GM04503 (cell line): ENCODE data around the gene PNKD.
"Not testable (repeated sequence)": the region's sequence is repeated elsewhere in the genome, so short reads cannot be mapped to it uniquely, and the experiment has no call there.

ENCODE experiments used
- DNase-seq: peaks from one replicate; pipeline ENCODE4 v3.0.0-alpha.2; 2012; ENCODE audit warnings: low read depth

The PNKD gene

DNA sequence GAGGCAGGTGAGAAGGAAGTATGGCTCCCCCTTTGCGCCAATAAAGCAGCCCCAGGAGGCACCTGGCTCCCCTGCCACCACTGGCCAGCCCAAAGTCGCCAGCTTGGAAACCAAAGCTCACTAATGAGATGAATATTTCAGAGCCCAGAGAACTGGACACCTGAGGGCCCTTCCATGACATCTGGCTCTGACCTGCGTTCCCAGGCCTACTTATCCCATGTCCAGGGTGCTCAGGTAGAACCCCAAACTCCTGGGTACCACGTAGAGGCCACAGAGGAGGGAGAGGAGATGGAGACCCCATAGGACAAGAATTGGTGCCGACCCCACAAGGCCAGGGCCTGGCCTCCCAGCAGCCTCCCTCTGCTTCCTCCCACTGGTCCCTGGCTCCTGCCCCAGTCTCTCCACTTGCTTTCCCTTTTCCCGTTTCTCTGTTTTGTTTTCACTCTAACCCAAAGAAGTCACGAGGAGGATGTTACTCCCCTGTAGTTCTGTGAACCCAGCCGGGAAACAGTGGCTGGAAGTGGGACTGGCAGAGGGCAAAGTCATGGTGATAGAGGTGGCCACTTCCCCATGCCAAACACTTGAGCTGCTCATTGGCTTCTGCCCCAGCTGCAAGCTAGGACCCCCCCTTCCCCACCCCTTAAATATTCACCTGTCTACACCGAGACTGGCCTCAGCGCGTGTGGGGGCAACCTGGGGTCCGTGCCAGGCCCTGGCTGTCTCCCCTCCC is 21.2 kb downstream of the PNKD start:
- DNase-seq: no peak

DNA sequence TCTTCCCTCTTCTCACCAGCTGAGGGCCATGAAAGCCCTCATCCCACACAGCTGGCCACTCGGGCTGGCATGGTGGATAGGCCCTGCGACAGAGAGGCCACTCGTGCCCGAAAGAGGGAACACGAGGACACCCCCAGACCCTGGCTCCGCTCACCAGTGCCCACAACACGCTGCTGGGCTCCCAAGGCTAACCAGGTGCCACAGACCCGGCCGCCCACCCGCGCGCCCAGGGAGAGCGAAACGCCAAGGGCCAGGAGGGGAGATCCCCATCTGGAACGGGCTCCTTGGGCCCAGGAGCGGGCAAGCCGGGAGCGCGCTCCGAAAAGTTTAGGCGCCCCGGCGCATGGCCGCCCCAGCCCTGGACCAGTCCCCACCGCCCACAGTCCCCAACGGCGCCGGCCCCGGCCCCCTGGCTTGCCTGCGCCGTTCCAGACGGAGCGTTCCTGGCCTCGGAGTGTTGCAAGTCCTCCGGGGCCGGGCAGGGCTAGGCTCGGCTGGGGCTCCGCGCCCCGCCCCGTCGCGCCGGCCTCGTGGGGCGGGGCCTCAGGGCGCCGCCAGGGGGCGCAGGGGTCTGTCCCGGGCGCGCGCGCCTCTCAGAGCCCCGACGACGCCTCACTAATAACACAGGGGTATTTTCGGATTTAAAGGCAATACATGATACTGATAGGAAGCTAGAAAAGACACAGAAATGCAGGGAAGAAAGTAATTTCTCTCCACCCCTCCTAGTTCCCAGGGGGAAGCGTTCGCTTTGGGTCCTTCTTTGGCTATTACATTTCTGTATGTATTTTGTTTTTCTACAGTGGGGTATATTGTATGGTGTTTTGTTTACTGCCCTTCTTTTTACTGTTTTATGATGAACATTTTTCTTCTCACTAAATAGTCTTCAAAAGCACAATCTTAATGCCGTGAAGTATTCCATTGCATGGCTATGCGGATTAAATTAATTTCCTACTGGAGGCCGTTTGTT is 22.0 kb downstream of the PNKD start, which contains the start of gene TMBIM1:
TSS of gene TMBIM1 (minus strand) at position 456 of the 967 bp plus-strand sequence. CDS start 10,362 bp downstream, outside the sequence.
- DNase-seq: no peak

DNA sequence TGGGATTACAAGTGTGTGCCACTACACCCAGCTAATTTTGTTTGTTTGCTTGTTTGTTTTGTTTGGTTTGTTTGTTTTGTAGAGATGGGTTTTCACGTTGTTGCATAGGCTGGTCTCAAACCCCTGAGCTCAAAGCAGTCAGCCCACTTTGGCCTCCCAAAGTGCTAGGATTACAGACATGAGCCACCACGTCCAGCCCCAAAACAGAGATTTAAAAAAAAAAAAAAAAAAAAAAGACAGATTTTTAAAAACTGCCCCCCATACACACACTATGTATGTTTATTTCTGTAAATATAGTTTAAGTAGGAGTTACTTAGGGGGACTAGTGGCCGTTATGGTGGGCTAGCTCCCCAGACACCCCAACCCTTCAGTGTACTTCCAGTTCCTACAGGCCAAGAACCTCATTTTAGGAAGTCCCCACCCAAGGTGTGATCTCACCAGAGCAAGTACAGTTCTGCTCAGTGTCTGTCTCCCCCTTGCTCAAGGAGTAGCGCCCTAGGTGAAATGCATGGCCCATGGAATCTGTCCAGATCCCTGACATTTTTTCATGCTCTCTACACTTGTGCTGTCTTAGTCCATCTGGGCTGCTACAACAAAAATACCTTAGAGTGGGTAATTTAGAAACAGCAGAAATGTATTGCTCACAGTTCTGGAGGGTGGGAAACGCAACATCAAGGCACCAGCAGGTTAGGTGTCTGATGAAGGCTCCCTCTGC is 23.6 kb downstream of the PNKD start:
- DNase-seq: no peak

DNA sequence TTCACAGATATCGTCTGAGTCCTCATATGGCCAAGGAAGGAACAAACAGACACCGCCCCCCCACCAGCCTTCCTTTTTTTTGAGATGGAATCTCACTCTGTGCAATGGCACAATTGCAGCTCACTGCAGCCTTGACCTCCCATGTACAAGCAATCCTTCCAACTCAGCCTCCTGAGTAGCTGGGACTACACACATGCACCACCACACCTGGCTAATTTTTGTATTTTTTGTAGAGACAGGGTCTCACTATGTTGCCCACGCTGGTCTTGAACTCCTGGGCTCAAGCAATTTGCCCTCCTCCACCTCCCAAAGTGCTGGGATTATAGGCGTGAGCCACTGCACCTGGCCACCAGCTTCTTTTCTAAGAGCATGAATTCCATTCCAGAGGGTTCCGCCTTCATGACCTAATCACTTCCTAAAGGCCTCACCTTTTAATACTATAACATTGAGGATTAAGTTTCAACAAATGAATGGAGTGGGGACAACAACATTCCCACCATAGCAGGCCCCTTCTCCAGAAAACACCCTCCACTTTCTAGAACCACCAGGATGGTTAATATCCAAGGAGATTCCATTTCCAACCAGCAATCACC is 24.2 kb downstream of the PNKD start:
- no peak for DNase-seq

DNA sequence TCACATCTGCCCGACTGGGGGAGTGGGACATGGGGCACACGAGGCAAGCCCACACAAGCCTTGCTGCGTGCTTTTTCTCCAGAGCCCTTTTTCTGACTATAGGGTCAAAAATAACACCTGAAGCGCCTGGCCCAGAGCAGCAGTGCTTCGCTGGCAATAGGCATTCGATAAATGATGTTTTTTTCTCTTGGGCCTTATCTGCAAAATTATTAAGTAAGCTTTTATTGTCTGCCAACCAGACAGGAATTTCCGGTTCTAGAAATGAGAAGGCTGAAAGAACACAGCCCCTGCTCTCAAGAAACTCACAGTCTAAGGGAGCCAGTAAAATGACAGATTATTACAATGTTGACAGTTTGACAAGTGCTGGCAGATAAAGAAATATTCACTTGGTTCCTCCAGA is 24.7 kb downstream of the PNKD start:
- DNase-seq: no peak

DNA sequence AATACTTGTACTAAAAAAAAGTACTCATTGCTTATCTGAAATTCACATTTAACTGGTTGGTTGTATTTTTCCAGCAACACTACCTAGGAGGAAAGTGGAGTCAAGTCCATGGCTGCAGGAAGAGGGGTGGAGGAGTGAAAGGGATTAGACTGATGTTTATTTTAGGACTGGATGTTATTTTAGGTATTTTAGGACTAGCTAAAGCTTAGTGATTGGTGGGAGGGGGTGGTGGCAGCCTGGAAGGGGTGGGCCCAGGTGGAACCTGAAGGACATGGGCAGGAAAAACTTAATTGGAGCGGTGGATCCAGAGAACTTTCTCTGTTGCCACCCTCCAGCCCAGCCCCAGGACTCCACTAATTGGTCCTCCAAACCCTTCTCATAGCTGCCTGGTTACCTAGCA is 25.9 kb downstream of the PNKD start:
- DNase-seq: no peak

DNA sequence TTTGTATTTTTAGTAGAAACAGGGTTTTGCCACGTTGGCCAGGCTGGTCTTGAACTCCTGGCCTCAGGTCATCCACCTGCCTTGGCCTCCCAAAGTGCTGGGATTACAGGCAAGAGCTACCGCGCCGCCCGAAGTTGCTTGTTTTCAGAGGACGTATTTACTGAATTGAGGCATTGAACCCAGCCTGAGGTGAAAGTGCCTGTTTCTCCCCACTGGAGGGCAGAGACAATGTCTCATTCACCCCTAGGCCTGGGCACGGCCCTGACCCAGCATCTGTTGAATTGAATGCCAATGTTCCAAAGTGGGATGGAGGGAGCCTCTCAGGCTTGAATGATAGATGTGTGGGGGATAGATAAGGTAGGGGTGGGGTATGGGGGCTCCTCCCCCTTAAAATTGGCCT is 26.5 kb downstream of the PNKD start:
- no peak for DNase-seq

DNA sequence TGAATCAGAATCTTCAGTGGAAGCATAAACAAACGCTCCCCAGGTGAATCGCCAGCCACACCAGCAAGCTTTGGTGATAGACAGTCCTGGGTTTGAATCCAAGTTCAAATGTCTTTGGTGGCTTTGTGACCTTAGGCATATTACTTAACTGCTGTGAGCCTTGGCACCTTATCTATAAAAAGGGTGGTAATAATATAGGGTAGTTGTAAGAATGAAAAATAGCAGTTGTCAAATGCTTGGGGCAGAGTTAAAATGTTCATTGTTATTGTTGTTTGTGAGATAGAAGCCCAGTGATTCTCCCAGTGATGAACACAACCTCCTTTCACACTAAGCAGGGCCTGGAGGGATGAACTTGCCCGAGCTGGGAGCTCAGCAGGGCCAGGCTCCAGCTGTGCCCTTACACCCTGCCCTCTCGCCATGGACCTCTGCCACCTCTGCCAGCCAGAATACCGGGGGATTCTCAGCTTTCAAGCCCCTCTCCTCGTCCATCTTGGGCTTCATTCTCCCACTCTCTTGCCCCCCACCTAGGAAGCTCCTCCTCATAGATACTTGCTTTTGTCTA is 28.1 kb downstream of the PNKD start:
- DNase-seq: no peak

DNA sequence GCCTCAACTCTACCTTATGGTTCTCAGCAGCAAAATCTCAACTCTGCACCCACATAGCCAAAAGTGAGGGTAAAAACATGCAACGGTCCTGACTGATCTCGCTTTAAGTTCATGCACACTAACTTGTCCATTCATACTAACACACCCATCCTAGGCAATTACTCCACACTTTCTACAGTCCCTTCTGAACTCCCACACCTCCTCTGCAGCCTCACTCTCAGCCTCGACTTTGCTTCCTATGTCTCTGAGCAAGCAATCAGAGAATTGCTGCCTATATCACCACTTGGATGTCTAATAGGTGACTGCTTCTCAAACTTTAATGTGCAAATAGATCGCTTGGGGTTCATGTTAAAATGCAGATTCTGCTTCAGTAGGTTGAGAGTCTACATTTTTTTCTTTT is 29.8 kb downstream of the PNKD start:
- DNase-seq: no peak

DNA sequence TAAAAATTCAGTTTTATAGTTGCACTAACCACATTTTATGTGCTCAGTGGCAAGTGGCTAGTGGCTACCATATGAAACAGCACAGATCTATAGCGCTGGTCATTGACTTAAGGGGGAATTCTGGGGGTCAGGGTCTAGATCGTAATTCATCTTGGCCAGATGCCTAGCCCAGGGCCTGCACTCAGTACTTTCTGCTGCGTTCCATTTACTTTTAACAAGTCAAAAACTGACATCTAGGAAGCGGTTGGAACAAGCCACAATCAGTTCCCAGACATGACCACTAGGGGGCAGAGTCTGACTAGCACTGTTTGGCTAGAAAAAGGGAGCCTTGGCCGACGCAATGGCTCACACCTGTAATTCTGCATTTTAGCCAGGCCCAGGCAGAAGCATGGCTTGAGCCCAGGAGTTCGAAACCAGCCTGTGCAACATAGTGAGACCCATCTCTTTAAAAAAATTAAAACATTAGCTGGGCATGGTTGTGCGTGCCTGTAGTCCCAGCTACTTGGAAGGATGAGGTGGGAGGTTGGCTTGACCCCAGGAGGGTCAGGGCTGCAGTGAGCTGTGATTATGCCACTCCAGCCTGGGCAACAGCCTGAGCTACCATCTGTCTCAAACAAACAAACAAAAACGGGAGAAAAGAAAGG is 31.0 kb downstream of the PNKD start:
- no peak for DNase-seq

DNA sequence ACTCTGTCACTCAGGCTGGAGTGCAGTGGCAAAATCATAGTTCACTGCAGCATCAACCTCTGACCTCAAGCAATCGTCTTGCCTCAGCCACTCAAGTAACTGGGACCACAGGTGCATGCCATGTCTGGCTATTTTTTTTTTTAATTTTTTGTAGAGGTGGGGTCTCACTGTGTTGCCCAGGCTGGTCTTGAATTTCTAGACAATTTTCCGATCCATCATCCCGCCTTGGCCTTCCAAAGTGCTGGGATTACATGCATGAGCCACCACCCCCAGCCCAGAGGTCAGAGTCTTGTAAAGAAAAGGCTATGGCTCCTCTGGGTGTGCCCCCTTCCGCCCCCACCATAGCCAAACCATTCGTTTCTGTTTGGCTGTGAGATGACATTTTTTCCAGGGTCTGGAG is 35.1 kb downstream of the PNKD start:
- no peak for DNase-seq

DNA sequence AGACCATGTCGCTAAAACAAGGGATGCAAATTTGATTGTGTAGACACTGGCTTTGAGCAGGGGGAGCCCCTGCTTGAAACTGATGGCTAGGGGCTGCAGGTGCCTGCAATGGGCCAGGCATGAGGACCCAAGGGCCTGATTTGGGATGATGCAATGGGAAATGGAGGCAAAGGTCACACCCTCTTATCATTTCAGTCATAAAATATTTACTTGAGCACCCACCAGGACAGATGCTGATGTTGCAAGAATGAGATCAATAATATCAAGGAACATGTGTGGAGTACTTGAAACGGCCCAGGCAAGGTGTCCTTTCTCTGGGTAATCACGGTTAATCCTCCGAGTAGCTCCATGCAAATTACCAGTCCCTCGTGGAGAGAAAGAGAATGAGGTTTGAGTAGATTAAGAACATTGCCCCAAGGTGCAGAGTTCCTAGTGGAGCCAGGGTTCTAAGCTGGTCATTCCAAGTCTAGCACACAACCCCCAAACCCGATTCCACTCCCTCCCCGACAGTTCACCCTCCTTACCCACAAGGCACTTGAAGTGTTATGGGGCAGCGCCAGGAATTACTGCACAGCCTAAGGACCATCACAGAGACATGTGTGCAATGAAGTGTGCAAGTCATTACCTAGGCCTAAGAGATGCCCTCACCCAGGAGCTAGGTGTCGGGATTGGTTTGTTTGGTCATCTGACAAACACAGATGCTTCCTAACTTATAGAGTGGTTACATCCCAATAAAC is 36.0 kb downstream of the PNKD start:
- no peak for DNase-seq

DNA sequence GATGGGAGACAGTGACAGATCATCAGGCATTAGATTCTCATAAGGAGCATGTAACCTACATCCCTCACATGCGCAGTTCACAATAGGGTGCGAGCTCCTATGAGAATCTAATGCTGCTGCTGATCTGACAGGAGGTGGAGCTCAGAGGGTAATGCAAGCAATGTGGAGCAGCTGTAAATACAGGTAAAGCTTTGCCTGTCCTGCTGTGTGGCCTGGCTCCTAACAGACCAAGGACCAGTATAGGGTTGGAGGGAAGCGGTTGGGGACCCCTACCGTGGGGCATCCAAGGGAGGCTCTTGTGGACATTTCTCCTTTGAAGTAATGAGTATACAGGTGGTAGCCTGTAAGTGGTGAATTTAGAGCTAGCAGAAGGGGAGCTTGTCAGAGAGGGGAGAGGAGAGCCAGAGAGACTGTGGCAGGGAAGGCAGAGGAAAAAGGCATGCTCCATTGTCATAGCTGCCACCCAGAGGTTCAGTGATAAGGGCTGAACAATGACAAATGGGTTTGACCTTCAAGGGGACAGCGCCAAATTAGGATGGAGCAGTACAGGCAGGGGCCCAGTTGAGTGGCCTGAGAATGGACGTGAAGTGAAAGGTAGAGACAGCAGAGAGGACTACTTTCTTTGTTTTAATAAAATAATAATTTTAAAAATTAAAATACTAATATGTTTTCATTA is 37.2 kb downstream of the PNKD start:
- DNase-seq: no peak

DNA sequence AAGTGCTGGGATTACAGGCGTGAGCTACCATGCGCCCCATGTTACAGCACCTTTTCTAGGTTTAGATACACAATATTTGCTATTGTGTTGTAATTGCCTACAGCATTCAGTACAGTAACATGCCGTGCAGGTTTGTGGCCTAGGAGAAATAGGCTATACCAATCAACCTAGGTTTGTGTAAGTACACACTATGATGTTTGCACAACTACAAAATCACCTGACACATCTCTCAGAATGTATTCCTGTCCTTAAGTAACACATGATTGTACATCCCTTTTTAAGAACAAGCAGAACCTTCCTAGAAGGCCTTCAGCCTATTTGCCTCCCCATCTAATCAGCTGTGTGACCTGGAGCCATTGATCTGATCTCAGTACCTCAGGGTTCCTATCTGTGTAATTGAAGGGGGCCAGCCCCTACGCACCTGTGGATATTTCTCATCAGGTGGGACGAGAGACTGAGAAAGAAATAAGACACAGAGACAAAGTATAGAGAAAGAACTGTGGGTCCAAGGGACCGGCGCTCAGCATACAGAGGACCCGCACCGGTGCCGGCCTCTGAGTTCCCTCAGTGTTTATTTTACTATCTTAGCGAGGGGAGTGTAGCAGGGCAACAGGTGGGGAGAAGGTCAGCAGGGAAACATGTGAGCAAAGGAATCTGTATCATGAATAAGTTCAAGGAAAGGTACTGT is 40.7 kb downstream of the PNKD start:
- DNase-seq: no peak

DNA sequence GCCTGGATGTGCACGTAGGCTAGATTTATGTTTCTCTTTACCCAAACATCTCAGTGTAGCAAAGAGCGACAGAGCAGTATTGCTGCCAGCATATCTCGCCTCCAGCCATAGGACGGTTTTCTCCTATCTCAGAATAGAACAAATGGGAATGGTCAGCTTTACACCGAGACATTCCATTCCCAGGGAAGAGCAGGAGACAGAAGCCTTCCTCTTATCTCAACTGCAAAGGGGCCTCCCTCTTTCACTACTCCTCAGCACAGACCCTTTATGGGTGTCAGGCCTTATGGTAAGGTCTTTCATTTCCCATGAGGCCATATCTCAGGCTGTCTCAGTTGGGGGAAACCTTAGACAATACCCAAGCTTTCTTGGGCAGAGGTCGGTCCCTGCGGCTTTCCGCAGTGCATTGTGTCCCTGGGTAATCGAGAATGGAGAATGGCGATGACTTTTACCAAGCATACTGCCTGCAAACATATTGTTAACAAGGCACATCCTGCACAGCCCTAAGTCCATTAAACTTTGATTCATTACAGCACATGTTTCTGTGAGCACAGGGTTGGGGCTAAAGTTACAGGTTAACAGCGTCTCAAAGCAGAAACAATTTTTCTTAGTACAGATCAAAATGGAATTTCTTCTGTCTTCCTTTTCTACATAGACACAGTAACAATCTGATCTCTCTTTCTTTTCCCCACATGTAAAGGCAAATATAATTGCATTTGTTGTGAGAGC is 41.4 kb downstream of the PNKD start:
- not testable (repeated sequence) for DNase-seq

DNA sequence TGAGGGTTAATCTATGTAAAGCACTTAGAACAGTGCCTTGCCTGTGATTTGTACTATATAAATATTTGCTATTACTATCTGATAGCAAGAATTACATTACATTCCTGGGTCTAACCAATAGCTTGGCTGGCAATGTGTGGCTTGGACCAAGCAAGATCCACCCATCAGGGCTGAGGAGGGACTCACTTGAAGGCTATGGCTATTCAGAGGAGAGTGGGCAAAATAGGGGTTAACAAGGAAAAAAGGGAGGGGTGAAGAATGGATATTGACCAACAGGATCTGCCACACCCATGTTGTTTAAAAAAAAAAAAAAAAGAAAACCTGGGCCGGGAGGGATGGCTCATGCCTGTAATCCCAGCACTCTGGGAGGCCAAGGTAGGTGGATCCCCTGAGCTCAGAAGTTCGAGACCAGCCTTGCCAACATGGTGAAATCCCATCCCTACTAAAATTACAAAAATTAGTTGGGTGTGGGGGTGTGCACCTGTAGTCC is 42.0 kb downstream of the PNKD start:
- no peak for DNase-seq

DNA sequence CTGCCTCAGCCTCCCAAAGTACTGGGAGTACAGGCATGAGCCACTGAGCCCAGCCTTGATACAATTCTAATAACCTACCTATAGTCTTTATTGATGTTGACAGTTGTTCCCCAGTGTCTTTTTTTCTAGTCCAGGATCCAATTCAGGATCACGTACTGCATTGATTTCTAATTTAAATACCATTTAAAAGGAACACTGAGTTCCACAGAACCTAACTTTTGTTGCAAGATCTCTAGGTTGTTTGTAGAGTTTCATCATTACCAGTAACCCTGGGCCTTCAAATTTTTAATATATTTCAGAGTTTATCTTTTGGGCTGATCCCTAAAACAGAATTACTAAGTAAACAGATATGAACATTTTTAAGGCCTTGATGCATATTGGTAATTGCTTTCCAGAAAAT is 43.0 kb downstream of the PNKD start:
- no peak for DNase-seq

DNA sequence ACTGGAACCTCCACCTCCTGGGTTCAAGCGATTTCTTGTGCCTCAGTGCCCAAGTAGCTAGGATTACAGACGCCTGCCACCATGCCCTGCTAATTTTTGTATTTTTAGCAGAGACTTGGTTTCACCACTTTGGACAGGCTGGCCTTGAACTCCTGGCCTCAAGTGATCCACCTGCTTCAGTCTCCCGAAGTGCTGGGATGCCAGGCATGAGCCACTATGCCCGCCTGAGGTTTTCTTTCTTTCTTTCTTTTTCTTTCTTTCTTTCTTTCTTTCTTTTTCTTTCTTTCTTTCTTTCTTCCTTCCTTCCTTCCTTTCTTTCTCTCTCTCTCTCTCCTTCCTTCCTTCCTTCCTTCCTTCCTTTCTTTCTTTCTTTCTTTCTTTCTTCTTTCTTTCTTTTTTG is 44.4 kb downstream of the PNKD start:
- not testable (repeated sequence) for DNase-seq

DNA sequence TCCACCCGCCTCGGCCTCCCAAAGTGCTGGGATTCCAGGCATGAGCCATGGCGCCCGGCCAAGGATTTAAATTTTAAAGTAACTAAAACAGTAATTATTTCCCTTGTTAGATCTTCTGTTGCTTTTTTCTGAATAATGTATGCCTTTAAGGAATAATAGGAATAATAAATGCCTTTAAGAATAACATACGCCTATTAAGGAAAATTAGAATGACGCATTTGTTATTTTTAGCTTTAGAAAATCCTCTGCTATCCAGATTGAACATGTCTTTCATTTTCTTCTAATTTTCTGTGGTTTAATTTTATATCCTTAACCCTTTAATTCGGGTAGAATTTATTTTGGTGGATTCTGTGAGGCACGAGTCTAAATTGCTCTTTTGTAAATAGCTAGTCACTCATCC is 45.1 kb downstream of the PNKD start:
- no peak for DNase-seq
